SJSA1 (cell line): Measurements from ENCODE around the gene CXCL12. TPM values are rescaled to one million over a fixed set of nuclear protein-coding genes. Genes with fewer than 3 reads are reported as not detected.

Source experiments
- DNase-seq, 2 experiments: peaks; one replicate each; pipeline ENCODE4 v3.0.0-alpha.2; 2015 to 2020; ENCODE audit warnings: low spot score in 2 of 2, low read depth in 1 of 2
- H3K27ac ChIP-seq: fragments of 250-450 bp; sonication (Bioruptor Pico); 2 replicates; pipeline ENCODE4 v1.5.1; 2020; ENCODE audit warnings: mild to moderate bottlenecking, moderate library complexity
- H3K27me3 ChIP-seq: fragments of 250-450 bp; sonication (Bioruptor Pico); replicated peaks from 2 replicates; pipeline ENCODE4 v1.5.1; 2020; ENCODE audit warnings: mild to moderate bottlenecking, moderate library complexity
- H3K36me3 ChIP-seq: fragments of 250-450 bp; sonication (Bioruptor Pico); 2 replicates; pipeline ENCODE4 v1.5.1; 2020; ENCODE audit warnings: mild to moderate bottlenecking
- H3K4me1 ChIP-seq: fragments of 250-450 bp; sonication (Bioruptor Pico); replicated peaks from 2 replicates; pipeline ENCODE4 v1.6.1; 2021; ENCODE audit warnings: mild to moderate bottlenecking
- H3K4me3 ChIP-seq: fragments of 250-450 bp; sonication (Bioruptor Pico); 2 replicates; pipeline ENCODE4 v1.5.1; 2020; ENCODE audit warnings: mild to moderate bottlenecking
- H3K9me3 ChIP-seq: fragments of 250-450 bp; sonication (Bioruptor Pico); replicated peaks from 2 replicates; pipeline ENCODE4 v1.5.1; 2020; ENCODE audit warnings: mild to moderate bottlenecking
- total RNA-seq: library from RNA; depleted of rRNA; stranded (reverse); fragments of >200 nt; shearing (Covaris generic); gene quantifications from 2 replicates; pipeline ENCODE4 v1.2.3, GENCODE V29; 2014

Gene CXCL12
- total RNA-seq, 1 experiment from 2014 or later, result not detected

DNA sequence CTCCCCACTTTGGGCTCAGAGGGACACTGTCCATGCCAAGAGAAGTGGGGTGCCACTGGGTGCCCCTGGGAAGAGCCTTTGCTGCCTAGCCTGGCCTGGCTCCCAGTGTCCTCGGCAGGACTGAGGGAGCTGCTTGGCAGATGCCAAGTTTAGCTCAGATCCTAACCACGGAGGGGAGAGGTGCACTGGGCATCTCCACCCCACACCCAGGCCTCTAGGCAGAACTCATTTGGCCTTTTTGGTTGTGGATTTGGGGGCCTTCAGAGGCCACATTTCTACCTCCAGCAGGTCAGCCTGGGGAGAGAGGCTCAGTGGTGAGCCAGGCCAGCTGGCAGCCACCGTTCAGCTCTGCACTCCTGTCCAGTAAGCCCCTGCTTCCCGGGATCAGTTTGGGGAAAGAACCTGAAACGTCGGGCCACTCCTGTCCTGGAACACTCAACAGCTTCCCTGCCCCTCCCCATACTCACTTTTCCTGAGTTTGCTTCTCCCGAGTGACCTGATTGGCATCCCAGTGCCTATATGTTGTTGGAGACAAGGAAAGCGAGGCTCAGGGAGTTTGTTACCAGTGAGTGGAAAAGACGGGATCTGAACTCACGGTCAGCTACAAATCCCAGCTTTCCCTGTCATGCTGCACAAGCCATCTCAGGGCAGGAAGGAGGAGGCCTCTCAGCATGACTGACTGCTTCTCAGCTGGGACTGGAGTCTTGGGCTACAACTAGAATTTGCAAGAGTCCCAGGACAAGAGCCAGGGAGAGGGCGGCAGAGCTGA is 11.2 kb upstream of the CXCL12 start:
- Histone ChIP-seq H3K9me3 (no peaks in the 10 kb centered on the region), H3K36me3 (no peaks in the 10 kb centered on the region), H3K4me1 (no peaks in the 10 kb centered on the region), H3K4me3 (no peak overlapping the region), H3K27ac (no peak overlapping the region), H3K27me3 (no peaks in the 10 kb centered on the region)
- no peak for DNase-seq

DNA sequence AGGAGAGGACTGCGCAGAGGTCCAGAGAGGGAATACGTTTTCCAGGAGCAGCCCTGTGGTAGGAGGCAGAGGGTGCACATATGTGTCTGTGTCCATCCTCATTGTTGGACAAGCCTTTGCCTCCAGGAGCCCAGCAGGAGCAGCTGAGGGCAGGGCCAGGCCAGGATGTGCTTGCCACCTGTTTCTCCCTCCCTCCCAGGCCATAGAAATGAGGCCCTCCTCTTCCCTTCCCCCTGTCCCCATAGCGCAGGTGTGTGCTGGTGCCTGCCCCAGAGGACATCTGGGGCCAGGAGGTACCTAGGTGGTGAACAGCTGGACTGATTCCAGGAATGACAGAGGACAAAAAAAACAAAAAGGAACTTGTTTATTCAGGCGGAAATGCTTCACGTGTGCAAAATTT is 10.5 kb upstream of the CXCL12 start:
- no peak for DNase-seq
- Histone ChIP-seq H3K27me3 (no peaks in the 10 kb centered on the region), H3K4me3 (no peak overlapping the region), H3K27ac (no peak overlapping the region), H3K4me1 (no peaks in the 10 kb centered on the region), H3K9me3 (no peaks in the 10 kb centered on the region), H3K36me3 (no peaks in the 10 kb centered on the region)

DNA sequence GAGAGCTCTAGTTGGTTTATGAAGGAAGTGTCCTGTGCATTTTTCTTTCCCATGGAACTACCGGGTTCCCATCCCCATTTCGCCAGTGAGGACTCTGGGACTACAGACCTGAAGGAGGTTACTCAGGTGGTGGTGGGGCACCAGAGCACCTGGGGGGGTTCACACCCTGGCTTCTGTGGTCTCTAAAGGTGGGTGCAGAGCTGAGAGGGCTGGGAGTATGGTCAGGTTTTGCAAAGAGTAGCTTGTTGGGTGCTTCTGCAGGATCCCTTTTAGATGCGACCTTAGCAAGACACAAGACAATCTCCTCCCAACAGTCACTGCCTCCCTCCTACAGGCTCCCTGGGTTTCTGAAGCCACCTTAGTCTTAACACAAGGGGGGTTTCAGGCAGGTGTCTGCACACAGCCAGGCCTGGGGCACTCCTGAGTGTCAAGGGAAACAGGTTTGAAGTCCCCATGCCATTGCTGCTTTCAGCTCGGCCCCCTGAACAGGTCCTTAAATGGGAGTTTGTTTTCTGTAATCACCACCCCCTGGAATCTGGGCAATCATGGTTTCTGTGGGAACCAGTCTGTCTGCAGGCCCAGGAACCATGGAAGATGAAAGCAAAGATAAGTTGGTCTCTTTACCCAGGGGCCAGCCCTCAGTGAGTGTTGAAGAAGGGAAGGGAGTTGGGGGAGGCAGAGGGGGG is 9.9 kb upstream of the CXCL12 start:
- no peak overlapping the region for H3K4me3 ChIP-seq
- DNase-seq, result no peak
- no peaks in the 10 kb centered on the region for H3K27me3 ChIP-seq
- no peak overlapping the region for H3K27ac ChIP-seq
- no peaks in the 10 kb centered on the region for H3K36me3 ChIP-seq
- H3K4me1 ChIP-seq, result no peaks in the 10 kb centered on the region
- H3K9me3 ChIP-seq, result no peaks in the 10 kb centered on the region

DNA sequence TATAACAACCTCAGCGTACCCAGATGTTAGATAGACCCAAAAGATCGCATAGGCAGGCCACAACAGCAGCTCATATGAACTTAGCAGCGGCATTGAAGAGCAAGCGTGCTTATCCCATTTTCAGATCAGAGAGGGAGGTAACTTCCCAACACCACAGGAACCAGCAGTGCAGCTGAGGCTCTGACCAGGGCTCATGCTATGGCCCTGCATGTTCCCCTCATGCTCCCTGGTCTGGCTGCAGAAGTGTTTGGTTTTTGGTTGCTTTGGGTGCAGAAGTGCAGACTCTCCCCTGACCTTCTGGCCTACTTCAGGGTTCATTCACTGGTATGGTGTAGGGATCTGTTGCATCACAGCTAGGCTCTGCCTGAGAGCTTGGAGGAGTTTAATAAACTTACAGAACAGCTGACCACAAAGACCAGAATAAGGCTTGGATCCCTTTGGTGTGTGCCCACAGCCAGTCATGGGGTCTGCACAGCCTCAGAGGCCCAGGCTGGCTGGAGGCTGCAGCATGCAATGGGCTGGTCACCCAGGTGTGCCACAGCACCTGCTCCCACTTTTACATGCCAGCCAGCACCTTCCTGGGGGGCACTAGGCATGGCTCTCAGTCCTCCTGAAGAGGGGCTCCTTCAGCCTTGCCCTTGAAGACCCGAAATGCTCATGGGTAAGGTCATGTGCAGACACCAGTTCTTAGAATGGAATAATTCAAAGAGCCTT is 9.1 kb upstream of the CXCL12 start:
- H3K36me3 ChIP-seq, result no peaks in the 10 kb centered on the region
- no peak for DNase-seq
- H3K4me3 ChIP-seq, result no peak overlapping the region
- no peaks in the 10 kb centered on the region for H3K9me3 ChIP-seq
- no peaks in the 10 kb centered on the region for H3K4me1 ChIP-seq
- H3K27me3 ChIP-seq, result no peaks in the 10 kb centered on the region
- H3K27ac ChIP-seq, result no peak overlapping the region

DNA sequence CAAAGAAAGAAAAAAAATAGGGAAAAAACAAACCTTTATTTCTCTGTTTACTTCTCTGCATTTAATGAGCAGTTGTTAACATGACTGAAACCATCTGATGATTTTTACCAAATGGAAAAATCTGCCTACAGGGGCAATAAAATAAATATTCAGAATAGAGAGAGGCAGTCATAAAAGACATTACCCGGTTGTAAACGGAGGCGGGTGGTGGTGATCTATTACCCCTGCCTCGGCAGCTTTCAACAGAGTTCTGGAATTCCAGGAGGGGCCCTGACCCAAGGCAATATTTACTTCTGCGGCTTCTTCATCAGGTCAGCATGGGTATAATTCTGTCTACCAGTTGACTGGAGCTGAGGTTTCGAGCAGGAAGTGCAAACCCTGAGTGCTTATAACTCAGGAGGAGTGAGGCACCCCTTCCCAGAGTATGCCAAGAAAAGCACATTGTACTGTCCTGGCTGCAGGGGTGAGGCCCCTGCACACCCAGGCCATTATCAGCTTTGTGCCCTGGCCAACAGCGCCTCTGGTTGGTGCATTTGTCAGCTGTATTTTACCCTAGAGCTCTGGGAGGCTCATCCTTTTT is 8.2 kb upstream of the CXCL12 start:
- H3K27ac ChIP-seq, result no peak overlapping the region
- no peak for DNase-seq

DNA sequence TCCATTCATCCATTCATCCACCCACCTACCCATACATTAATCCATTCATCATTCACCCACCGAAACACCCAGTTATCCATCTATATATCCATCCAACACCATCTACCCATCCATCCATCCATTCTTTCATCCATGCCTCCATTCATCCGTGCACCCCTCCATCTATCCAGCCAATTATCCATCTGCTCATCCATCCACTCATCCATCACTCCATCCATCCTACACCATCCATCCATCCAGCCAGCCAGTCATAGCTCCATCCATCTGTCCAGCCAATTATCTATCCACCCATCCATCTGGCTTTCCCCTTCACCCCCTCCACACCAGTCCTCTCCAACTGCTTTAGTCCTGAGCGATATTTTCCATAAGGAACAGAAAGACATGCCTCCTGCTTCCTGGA is 7.5 kb upstream of the CXCL12 start:
- no peak overlapping the region for H3K4me3 ChIP-seq
- no peak overlapping the region for H3K27ac ChIP-seq
- H3K9me3 ChIP-seq, result no peaks in the 10 kb centered on the region
- no peaks in the 10 kb centered on the region for H3K36me3 ChIP-seq
- no peaks in the 10 kb centered on the region for H3K4me1 ChIP-seq
- no peak for DNase-seq
- no peaks in the 10 kb centered on the region for H3K27me3 ChIP-seq

More for the DNA sequence above, 8.2 kb upstream of the CXCL12 start:
- Histone ChIP-seq H3K4me3 (no peak overlapping the region), H3K36me3 (no peaks in the 10 kb centered on the region), H3K9me3 (no peaks in the 10 kb centered on the region), H3K4me1 (no peaks in the 10 kb centered on the region), H3K27me3 (no peaks in the 10 kb centered on the region)

DNA sequence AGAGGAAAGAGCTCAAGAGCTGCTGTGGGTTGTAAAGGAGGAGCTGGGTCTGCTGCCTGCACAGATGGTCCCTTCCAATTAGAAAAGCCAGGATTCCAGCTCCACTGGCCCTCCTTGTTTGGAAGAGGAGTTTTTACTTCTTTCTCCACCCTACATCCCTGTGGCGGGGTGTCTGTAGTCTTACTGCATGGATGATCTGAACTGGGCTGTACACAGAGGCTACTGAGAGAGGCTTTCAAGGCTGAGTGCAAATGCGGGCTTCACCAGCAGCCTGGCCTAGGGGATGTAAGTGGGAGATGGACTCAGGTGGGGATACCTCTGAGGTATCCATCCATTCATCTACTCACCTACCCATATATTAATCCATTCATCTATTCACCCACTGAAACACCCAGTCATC is 7.1 kb upstream of the CXCL12 start:
- Histone ChIP-seq H3K4me3 (no peak overlapping the region), H3K36me3 (no peaks in the 10 kb centered on the region), H3K4me1 (no peaks in the 10 kb centered on the region), H3K27ac (no peak overlapping the region), H3K9me3 (no peaks in the 10 kb centered on the region), H3K27me3 (no peaks in the 10 kb centered on the region)
- DNase-seq, result no peak

DNA sequence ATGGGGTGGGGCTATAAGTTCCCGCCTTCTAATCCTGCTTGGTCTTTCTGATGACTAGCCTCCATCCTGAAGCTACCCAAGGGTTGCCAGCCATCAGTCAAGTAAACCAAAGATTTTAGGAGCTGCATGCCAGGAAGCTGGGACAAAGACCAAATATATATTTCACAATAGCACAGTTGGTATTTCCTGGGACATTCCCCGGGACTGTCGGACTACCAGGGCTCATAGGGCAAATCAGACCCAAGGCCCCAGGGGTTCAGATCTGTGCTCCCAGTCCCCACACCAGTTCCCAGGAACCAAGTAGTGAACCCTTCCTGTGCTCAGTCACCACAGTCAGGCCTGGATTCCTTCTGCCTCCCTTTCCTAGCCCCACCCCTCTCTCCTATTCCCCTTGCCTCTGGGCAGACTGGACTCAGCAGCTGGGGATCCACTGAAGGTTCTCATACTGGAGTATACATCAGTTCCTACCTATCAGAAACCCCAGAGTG is 5.7 kb upstream of the CXCL12 start:
- no peak for DNase-seq
- H3K9me3 ChIP-seq, result no peaks in the 10 kb centered on the region
- H3K27me3 ChIP-seq, result peaks cover 5% of the 10 kb centered on the region
- H3K36me3 ChIP-seq, result no peaks in the 10 kb centered on the region
- no peak overlapping the region for H3K27ac ChIP-seq
- no peak overlapping the region for H3K4me3 ChIP-seq
- H3K4me1 ChIP-seq, result no peaks in the 10 kb centered on the region

DNA sequence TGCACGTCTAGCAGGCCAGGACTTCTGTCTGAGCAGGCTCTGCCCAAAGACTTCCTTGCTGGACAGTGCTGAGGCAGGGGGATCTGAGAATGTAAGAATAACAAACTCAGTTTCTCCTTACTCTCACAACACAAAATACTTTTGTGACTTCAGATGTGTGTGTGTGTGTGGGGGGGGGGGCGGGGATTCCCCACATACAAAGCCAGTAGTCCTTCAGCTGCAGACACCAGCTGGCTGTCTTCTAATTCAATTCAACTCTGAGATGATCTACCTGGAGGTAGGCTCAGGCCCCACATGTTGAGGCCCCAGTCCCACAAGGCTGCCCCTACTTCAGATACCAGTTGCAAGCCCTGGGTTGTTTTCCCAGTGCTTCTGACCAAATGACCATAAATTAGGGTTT is 4.7 kb upstream of the CXCL12 start:
- Histone ChIP-seq H3K4me1 (peaks cover 1% of the 10 kb centered on the region; the same call in 1 of the 2 replicates), H3K27ac (no peak overlapping the region), H3K9me3 (no peaks in the 10 kb centered on the region), H3K4me3 (no peak overlapping the region), H3K27me3 (peaks cover 13% of the 10 kb centered on the region), H3K36me3 (no peaks in the 10 kb centered on the region)
- DNase-seq, result no peak

DNA sequence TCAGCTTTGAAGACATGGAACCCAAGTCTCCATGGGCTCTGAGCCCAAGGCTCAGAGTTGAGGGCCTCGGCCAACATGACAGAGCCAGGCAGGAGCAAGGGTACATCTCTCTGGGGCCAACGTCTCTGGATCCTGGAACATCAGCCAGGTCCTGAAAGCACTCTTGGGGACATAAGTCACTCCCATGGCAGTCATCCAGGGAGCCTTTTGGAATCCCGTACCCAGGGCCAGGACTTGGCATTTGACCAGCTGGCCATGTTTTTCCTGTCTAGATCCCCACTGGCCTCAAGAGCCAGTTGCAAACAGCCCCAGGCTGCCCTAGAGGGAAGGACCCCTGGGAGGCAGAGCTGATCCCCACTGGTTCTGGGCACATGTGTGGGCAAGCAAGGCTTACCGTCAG is 4.3 kb upstream of the CXCL12 start:
- Histone ChIP-seq H3K9me3 (no peaks in the 10 kb centered on the region), H3K4me1 (peaks cover 5% of the 10 kb centered on the region; the same call in 1 of the 2 replicates), H3K27ac (no peak overlapping the region), H3K4me3 (no peak overlapping the region), H3K27me3 (peaks cover 17% of the 10 kb centered on the region), H3K36me3 (no peaks in the 10 kb centered on the region)
- DNase-seq, result no peak

DNA sequence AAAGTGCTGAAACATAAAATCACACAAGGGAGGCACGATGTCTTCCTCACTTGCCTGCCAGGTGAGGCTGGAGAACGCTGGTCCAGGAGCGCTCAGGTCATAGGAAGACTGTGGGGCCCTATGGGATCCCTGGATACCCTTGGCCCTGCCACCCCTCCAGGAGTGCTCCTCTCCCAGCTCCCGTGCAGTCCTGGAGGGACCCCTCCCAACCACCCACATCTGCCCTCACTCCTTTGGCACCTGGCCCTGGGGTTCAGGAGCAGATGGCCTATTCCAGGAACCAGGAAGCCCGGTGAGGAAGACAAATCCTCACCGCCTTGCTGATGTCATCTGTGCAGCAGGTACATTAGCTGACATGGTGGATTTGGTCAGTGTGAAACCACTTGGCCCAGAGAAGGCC is 3.7 kb upstream of the CXCL12 start:
- Histone ChIP-seq H3K27ac (no peak overlapping the region), H3K36me3 (no peaks in the 10 kb centered on the region), H3K4me1 (peaks cover 6% of the 10 kb centered on the region; the same call in 1 of the 2 replicates), H3K4me3 (no peak overlapping the region), H3K27me3 (peaks cover 22% of the 10 kb centered on the region), H3K9me3 (no peaks in the 10 kb centered on the region)
- DNase-seq, result no peak

DNA sequence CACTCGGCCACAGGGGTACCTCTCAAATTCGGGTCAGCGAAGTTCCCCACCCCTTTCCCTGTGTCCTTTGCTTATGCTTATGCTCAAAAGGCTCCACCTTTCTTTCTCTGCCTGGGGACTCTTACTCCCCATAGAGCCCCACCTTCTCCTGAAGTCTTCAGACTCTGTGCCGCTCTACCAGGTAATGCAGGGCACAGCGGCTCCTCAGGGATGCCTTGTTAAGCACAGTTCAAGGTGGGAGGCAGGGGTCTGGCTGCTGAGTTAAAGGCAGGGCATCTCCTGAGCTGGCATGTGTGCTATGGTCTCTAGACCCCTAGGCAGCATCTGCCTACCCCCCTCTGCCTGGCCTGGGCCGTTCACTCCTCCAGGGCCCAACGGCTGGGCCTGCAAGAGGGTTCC is 3.0 kb upstream of the CXCL12 start:
- H3K4me1 ChIP-seq, result peaks cover 6% of the 10 kb centered on the region; the same call in 1 of the 2 replicates
- peaks cover 27% of the 10 kb centered on the region for H3K27me3 ChIP-seq
- H3K36me3 ChIP-seq, result no peaks in the 10 kb centered on the region
- no peak overlapping the region for H3K4me3 ChIP-seq
- H3K9me3 ChIP-seq, result no peaks in the 10 kb centered on the region
- DNase-seq, result no peak
- H3K27ac ChIP-seq, result no peak overlapping the region

DNA sequence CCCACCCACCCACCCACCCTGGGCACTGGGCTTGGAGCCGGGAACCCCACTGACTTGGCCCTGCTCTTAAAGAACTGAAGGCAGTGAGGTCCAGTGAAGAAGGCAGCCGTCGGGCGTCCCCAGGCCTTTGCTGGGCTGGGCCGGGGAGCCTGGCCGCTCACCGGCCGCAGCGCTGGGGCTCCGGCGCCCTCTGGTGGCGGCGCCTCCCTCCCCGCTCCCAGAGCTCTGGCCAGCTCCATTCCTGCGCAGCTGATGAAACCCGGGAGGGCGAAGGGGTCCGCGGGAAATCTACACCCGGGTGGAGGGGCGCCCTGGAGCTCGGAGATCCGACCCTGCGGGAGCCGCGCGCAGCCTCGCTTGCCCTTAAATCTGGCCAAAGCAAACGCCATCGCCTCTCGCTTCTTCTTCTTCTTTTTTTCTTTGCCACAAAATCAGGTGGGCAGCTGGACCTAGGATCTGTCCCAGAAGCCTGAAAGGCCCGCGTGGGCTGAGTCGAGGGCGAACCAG is 1.7 kb upstream of the CXCL12 start:
- no peak overlapping the region for H3K27ac ChIP-seq
- H3K36me3 ChIP-seq, result no peaks in the 10 kb centered on the region
- H3K4me3 ChIP-seq, result no peak overlapping the region
- peaks cover 30% of the 10 kb centered on the region for H3K27me3 ChIP-seq
- peaks cover 6% of the 10 kb centered on the region; the same call in 1 of the 2 replicates for H3K4me1 ChIP-seq
- peak in 1 of 2 experiments; percentile 52 for DNase-seq
- no peaks in the 10 kb centered on the region for H3K9me3 ChIP-seq
